Measurements from ENCODE around the gene IGFL4. TPM values are rescaled to one million over a fixed set of nuclear protein-coding genes. Genes with fewer than 3 reads are reported as not detected.

Gene IGFL4
- total and polyA plus RNA-seq, 9 of the 15 experiments (the other 6 are each of a cell fraction or from before 2014, with no cell fraction given): not detected

DNA sequence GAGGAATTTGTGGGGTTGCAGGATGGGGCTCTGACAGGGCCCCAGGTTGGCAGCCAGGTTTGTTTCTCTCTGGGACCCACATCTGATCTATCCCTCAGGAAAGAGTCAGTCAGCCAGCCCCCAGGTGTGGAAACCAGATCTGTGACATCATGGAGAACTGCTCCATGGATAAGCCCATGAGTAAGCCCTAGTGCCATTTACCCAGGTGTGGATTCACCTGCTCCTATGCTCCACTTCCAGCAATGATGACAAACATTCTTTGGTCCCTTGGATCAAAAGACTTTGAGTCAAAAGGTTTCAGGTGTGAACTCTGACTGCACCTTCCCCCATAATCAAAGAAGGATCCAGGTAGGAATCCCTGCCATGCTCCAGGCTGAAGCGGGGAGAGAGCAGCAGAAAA is 26.9 kb upstream of the IGFL4 start:
- 0% methylated on average over 1 of the region's 1 CpG for WGBS (ENCODE audit: insufficient coverage, low coverage, missing lambda C conversion rate)
- in situ Hi-C loops (cut with MboI) (no loop called here), intact Hi-C loops (cut with micrococcal nuclease) (no loop called here)
- Histone ChIP-seq H3K9me1 (ENCODE audit: control insufficient read depth, insufficient read depth, low read length) (no peaks in the 10 kb centered on the region), H3K4me3 (no peak overlapping the region), H3K4me1 (replicated peaks in 1 of 2; ENCODE audit: control insufficient read depth in 2 of 2, insufficient read depth in 2 of 2, low read length in 2 of 2) (no peaks in the 10 kb centered on the region), H3K79me2 (ENCODE audit: control insufficient read depth, insufficient read depth, low read length) (no peaks in the 10 kb centered on the region), H3K27ac (ENCODE audit: extremely low read depth, low read depth, low read length) (no peak overlapping the region), H4K20me1 (replicated peaks; ENCODE audit: control insufficient read depth, insufficient read depth, low read length) (no peaks in the 10 kb centered on the region), H3K9ac (ENCODE audit: insufficient read depth in 1 of 2, low read depth in 2 of 2, low read length in 2 of 2) (no peak overlapping the region), H3K4me2 (ENCODE audit: insufficient read depth, low read length) (no peak overlapping the region), H2AFZ (ENCODE audit: low read depth, low read length) (no peak overlapping the region), H3K36me3 (ENCODE audit: control insufficient read depth, insufficient read depth, low read length) (no peaks in the 10 kb centered on the region), H3K9me3 (replicated peaks; ENCODE audit: control insufficient read depth, insufficient read depth, low read depth, low read length) (no peaks in the 10 kb centered on the region), H3K27me3 (ENCODE audit: control insufficient read depth in 2 of 2, insufficient read depth in 2 of 2, low read length in 2 of 2) (peaks cover 2 to 26% of the 10 kb centered on the region in 2 experiments; a peak in 3 of 5 replicates)
- FAIRE-seq: no peak
- no peak for ATAC-seq
- DNase-seq (ENCODE audit: extremely low read depth in 1 of 4, low spot score in 3 of 4): no peak
- ChIA-PET POLR2A (interaction anchor here (0.7 to 1.0 kb wide), 2 partner anchors 31 to 51 kb away, joined by 3 to 4 read pairs; no protein-coding TSS in a partner anchor), CTCF (ENCODE audit: low intra/inter-chr PET ratio) (no interaction called here)
- no TSS peak for BruUV-seq (replicated peaks)
- TF ChIP-seq, protein P1, sequence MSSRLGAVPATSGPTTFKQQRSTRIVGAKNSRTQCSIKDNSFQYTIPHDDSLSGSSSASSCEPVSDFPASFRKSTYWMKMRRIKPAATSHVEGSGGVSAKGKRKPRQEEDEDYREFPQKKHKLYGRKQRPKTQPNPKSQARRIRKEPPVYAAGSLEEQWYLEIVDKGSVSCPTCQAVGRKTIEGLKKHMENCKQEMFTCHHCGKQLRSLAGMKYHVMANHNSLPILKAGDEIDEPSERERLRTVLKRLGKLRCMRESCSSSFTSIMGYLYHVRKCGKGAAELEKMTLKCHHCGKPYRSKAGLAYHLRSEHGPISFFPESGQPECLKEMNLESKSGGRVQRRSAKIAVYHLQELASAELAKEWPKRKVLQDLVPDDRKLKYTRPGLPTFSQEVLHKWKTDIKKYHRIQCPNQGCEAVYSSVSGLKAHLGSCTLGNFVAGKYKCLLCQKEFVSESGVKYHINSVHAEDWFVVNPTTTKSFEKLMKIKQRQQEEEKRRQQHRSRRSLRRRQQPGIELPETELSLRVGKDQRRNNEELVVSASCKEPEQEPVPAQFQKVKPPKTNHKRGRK (tag; IDR thresholded peaks at IDR 0.05): no peak
- TF ChIP-seq, protein P2, sequence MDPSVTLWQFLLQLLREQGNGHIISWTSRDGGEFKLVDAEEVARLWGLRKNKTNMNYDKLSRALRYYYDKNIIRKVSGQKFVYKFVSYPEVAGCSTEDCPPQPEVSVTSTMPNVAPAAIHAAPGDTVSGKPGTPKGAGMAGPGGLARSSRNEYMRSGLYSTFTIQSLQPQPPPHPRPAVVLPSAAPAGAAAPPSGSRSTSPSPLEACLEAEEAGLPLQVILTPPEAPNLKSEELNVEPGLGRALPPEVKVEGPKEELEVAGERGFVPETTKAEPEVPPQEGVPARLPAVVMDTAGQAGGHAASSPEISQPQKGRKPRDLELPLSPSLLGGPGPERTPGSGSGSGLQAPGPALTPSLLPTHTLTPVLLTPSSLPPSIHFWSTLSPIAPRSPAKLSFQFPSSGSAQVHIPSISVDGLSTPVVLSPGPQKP (CRISPR knock-in tag; IDR thresholded peaks at IDR 0.05): no peak
- no peak for TF ChIP-seq MEF2A (IDR thresholded peaks at IDR 0.05; ENCODE audit: control insufficient read depth, low read depth, low read length)
- no peak for TF ChIP-seq XRCC3 (IDR thresholded peaks at IDR 0.05)
- TF ChIP-seq CBX3 (IDR thresholded peaks at IDR 0.05; ENCODE audit: borderline replicate concordance in 1 of 2, low read length in 2 of 2): no peak
- TF ChIP-seq PURB (CRISPR knock-in tag; IDR thresholded peaks at IDR 0.05; ENCODE audit: low read depth): no peak
- TF ChIP-seq NFE2 (IDR thresholded peaks at IDR 0.05; ENCODE audit: low read depth): no peak
- TF ChIP-seq ZBTB12 (CRISPR knock-in tag; IDR thresholded peaks at IDR 0.05): no peak
- no peak for TF ChIP-seq IRF2 (CRISPR knock-in tag; IDR thresholded peaks at IDR 0.05)
- TF ChIP-seq ZNF3 (CRISPR knock-in tag; IDR thresholded peaks at IDR 0.05): no peak
- TF ChIP-seq SOX6 (IDR thresholded peaks at IDR 0.05): no peak
- TF ChIP-seq JUNB (CRISPR knock-in tag; conservative IDR thresholded peaks at IDR 0.05): no peak
- TF ChIP-seq, protein P3, sequence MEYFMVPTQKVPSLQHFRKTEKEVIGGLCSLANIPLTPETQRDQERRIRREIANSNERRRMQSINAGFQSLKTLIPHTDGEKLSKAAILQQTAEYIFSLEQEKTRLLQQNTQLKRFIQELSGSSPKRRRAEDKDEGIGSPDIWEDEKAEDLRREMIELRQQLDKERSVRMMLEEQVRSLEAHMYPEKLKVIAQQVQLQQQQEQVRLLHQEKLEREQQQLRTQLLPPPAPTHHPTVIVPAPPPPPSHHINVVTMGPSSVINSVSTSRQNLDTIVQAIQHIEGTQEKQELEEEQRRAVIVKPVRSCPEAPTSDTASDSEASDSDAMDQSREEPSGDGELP (CRISPR knock-in tag; IDR thresholded peaks at IDR 0.05; ENCODE audit: borderline replicate concordance): no peak
- no peak for TF ChIP-seq ELF2 (CRISPR knock-in tag; IDR thresholded peaks at IDR 0.05)
- TF ChIP-seq ZNF395 (CRISPR knock-in tag; IDR thresholded peaks at IDR 0.05): no peak
- TF ChIP-seq NUFIP1 (IDR thresholded peaks at IDR 0.05; ENCODE audit: partially characterized antibody): no peak
- TF ChIP-seq RBM14 (IDR thresholded peaks at IDR 0.05; ENCODE audit: borderline replicate concordance, insufficient read depth, low read depth, low read length): no peak
- TF ChIP-seq MTA1 (IDR thresholded peaks at IDR 0.05; ENCODE audit: borderline replicate concordance): no peak
- no peak for TF ChIP-seq TAF9B (IDR thresholded peaks at IDR 0.05; ENCODE audit: partially characterized antibody)
